NCI-H774 (cell line): ENCODE data around the gene HS6ST3.
"Not testable (repeated sequence)": the region's sequence is repeated elsewhere in the genome, so short reads cannot be mapped to it uniquely, and the experiment has no call there.

Source experiments
- DNase-seq: peaks from one replicate; lab custom pipeline; 2025; lab: John Stamatoyannopoulos, UW

Gene HS6ST3

GRCh38 chr13:96431044-96431581 is 341.2 kb downstream of the HS6ST3 start:
- DNase-seq: no peak

GRCh38 chr13:96444676-96445075 is 354.8 kb downstream of the HS6ST3 start:
- DNase-seq: no peak

GRCh38 chr13:96449920-96450319 is 360.0 kb downstream of the HS6ST3 start:
- no peak for DNase-seq

GRCh38 chr13:96450326-96451020 is 360.6 kb downstream of the HS6ST3 start:
- DNase-seq: no peak

- no peak for DNase-seq
Measured at GRCh38 chr13:96454466-96454865, 364.6 kb downstream of the HS6ST3 start.

GRCh38 chr13:96460609-96461008 is 370.7 kb downstream of the HS6ST3 start:
- no peak for DNase-seq

- no peak for DNase-seq
Measured at GRCh38 chr13:96473526-96474180, 383.7 kb downstream of the HS6ST3 start.

- DNase-seq: no peak
Measured at GRCh38 chr13:96474181-96474557, 384.3 kb downstream of the HS6ST3 start.

GRCh38 chr13:96475103-96475502 is 385.2 kb downstream of the HS6ST3 start:
- DNase-seq: no peak

GRCh38 chr13:96481482-96481881 is 391.6 kb downstream of the HS6ST3 start:
- no peak for DNase-seq

GRCh38 chr13:96490496-96490989 is 400.6 kb downstream of the HS6ST3 start:
- DNase-seq: no peak

GRCh38 chr13:96491103-96491502 is 401.2 kb downstream of the HS6ST3 start:
- no peak for DNase-seq

- no peak for DNase-seq
Measured at GRCh38 chr13:96492766-96493165, 402.9 kb downstream of the HS6ST3 start.

- DNase-seq: no peak
Measured at GRCh38 chr13:96499656-96500055, 409.7 kb downstream of the HS6ST3 start.

GRCh38 chr13:96500953-96501352 is 411.0 kb downstream of the HS6ST3 start:
- no peak for DNase-seq

- DNase-seq: no peak
Measured at GRCh38 chr13:96503481-96503880, 413.6 kb downstream of the HS6ST3 start.

- DNase-seq: no peak
Measured at GRCh38 chr13:96511587-96511986, 421.7 kb downstream of the HS6ST3 start.

- DNase-seq: no peak
Measured at GRCh38 chr13:96519380-96519779, 429.5 kb downstream of the HS6ST3 start.

GRCh38 chr13:96524398-96525020 is 434.6 kb downstream of the HS6ST3 start:
- DNase-seq: not testable (repeated sequence)

GRCh38 chr13:96525715-96526114 is 435.8 kb downstream of the HS6ST3 start:
- DNase-seq: no peak

- no peak for DNase-seq
Measured at GRCh38 chr13:96527497-96527896, 437.6 kb downstream of the HS6ST3 start.

- DNase-seq: no peak
Measured at GRCh38 chr13:96532804-96533203, 442.9 kb downstream of the HS6ST3 start.

GRCh38 chr13:96533408-96533807 is 443.5 kb downstream of the HS6ST3 start:
- DNase-seq: no peak
